ENCODE measurements around the gene CNTNAP5. TPM values are rescaled to one million over a fixed set of nuclear protein-coding genes. Genes with fewer than 3 reads are reported as not detected.

Gene CNTNAP5
- total and polyA plus RNA-seq, 2 of the 8 experiments (the other 6 are each of a cell fraction or from before 2014, with no cell fraction given), result 0.11 to 0.76 TPM

DNA sequence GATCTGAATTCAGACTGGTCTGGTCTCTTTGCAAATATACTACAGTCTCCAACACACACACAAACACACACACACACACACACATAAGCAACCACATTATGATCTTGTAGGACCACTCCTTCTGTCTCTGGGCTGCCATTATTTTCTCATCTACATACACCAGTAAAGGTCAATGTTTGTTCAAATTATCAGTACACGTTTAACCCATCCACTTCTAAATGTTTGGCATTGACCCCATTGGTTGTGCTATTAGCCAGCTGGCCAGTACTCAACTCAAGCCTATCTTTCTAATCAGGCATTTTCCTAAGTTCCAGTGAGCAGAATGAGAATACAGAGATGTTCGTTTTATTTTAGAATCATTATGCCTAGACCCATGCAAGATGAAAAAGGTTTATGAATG, 186.4 kb downstream of the CNTNAP5 start (continued):
- TF ChIP-seq, protein P1, sequence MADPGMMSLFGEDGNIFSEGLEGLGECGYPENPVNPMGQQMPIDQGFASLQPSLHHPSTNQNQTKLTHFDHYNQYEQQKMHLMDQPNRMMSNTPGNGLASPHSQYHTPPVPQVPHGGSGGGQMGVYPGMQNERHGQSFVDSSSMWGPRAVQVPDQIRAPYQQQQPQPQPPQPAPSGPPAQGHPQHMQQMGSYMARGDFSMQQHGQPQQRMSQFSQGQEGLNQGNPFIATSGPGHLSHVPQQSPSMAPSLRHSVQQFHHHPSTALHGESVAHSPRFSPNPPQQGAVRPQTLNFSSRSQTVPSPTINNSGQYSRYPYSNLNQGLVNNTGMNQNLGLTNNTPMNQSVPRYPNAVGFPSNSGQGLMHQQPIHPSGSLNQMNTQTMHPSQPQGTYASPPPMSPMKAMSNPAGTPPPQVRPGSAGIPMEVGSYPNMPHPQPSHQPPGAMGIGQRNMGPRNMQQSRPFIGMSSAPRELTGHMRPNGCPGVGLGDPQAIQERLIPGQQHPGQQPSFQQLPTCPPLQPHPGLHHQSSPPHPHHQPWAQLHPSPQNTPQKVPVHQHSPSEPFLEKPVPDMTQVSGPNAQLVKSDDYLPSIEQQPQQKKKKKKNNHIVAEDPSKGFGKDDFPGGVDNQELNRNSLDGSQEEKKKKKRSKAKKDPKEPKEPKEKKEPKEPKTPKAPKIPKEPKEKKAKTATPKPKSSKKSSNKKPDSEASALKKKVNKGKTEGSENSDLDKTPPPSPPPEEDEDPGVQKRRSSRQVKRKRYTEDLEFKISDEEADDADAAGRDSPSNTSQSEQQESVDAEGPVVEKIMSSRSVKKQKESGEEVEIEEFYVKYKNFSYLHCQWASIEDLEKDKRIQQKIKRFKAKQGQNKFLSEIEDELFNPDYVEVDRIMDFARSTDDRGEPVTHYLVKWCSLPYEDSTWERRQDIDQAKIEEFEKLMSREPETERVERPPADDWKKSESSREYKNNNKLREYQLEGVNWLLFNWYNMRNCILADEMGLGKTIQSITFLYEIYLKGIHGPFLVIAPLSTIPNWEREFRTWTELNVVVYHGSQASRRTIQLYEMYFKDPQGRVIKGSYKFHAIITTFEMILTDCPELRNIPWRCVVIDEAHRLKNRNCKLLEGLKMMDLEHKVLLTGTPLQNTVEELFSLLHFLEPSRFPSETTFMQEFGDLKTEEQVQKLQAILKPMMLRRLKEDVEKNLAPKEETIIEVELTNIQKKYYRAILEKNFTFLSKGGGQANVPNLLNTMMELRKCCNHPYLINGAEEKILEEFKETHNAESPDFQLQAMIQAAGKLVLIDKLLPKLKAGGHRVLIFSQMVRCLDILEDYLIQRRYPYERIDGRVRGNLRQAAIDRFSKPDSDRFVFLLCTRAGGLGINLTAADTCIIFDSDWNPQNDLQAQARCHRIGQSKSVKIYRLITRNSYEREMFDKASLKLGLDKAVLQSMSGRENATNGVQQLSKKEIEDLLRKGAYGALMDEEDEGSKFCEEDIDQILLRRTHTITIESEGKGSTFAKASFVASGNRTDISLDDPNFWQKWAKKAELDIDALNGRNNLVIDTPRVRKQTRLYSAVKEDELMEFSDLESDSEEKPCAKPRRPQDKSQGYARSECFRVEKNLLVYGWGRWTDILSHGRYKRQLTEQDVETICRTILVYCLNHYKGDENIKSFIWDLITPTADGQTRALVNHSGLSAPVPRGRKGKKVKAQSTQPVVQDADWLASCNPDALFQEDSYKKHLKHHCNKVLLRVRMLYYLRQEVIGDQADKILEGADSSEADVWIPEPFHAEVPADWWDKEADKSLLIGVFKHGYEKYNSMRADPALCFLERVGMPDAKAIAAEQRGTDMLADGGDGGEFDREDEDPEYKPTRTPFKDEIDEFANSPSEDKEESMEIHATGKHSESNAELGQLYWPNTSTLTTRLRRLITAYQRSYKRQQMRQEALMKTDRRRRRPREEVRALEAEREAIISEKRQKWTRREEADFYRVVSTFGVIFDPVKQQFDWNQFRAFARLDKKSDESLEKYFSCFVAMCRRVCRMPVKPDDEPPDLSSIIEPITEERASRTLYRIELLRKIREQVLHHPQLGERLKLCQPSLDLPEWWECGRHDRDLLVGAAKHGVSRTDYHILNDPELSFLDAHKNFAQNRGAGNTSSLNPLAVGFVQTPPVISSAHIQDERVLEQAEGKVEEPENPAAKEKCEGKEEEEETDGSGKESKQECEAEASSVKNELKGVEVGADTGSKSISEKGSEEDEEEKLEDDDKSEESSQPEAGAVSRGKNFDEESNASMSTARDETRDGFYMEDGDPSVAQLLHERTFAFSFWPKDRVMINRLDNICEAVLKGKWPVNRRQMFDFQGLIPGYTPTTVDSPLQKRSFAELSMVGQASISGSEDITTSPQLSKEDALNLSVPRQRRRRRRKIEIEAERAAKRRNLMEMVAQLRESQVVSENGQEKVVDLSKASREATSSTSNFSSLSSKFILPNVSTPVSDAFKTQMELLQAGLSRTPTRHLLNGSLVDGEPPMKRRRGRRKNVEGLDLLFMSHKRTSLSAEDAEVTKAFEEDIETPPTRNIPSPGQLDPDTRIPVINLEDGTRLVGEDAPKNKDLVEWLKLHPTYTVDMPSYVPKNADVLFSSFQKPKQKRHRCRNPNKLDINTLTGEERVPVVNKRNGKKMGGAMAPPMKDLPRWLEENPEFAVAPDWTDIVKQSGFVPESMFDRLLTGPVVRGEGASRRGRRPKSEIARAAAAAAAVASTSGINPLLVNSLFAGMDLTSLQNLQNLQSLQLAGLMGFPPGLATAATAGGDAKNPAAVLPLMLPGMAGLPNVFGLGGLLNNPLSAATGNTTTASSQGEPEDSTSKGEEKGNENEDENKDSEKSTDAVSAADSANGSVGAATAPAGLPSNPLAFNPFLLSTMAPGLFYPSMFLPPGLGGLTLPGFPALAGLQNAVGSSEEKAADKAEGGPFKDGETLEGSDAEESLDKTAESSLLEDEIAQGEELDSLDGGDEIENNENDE (IDR thresholded peaks at IDR 0.05; ENCODE audit: insufficient replicate concordance, low read length), result no peak
- no peak for TF ChIP-seq GTF2F1 (IDR thresholded peaks at IDR 0.05; ENCODE audit: borderline replicate concordance, low read depth, low read length)
- TF ChIP-seq EGR1 (IDR thresholded peaks at IDR 0.05; ENCODE audit: borderline replicate concordance, low read depth, low read length), result no peak
- no peak for TF ChIP-seq YY1 (IDR thresholded peaks at IDR 0.05; ENCODE audit: low read depth, low read length)
- TF ChIP-seq RNF2 (IDR thresholded peaks at IDR 0.05; ENCODE audit: borderline replicate concordance, low read depth, low read length, missing control alignments, poor library complexity, severe bottlenecking), result no peak
- no peak for TF ChIP-seq RXRA (IDR thresholded peaks at IDR 0.05; ENCODE audit: insufficient read depth, low read depth, low read length)
- no peak for TF ChIP-seq FOSL1 (IDR thresholded peaks at IDR 0.05; ENCODE audit: insufficient read depth, low read depth, low read length)
- TF ChIP-seq POU5F1 (IDR thresholded peaks at IDR 0.05; ENCODE audit: low read depth, low read length), result no peak
- TF ChIP-seq SP1 (IDR thresholded peaks at IDR 0.05; ENCODE audit: low read depth, low read length), result no peak

All from H1 (cell line).